CD4-positive, alpha-beta T cell (primary cell): Measurements from ENCODE around the gene THADA. TPM values are rescaled to one million over a fixed set of nuclear protein-coding genes. Genes with fewer than 3 reads are reported as not detected.

ENCODE experiments used
- ATAC-seq: fragments of 200-7000 bp; cut with Tn5 transposase; one replicate; pipeline ENCODE4 v1.10.0; 2022; ENCODE audit warnings: mild to moderate bottlenecking; ENCODE audit not compliant: poor library complexity
- CTCF ChIA-PET: fragments of 350-600 bp; sonication (Branson Sonifier 250); formaldehyde crosslinking; loops from one replicate; lab custom pipeline; 2021; ENCODE audit warnings: antibody characterized with exemption, inconsistent platforms; lab: Charles Lee
- POLR2A ChIA-PET: fragments of 350-600 bp; sonication (Branson Sonifier 250); formaldehyde crosslinking; loops from one replicate; lab custom pipeline; 2021; ENCODE audit warnings: antibody characterized with exemption, inconsistent platforms; lab: Charles Lee
- DNase-seq, 14 experiments: peaks; one replicate each; pipeline ENCODE4 v3.0.0-alpha.2; 2013 to 2020; ENCODE audit warnings: mixed read lengths in 2 of 14
- H3K27ac ChIP-seq, 2 donors: one replicate each; pipeline versions ENCODE4 v1.5.1 to v1.7.0; 2013; ENCODE audit warnings: low read length in 2 of 2, low read depth in 1 of 2, mild to moderate bottlenecking in 1 of 2
- H3K27me3 ChIP-seq, 2 experiments: 1 replicate in 1 of 2; 2 replicates in 1 of 2; pipeline versions ENCODE4 v1.6.1 to v1.7.0; 2013; ENCODE audit warnings: low read length in 2 of 2, control low read depth in 1 of 2, mild to moderate bottlenecking in 1 of 2, moderate library complexity in 1 of 2; ENCODE audit not compliant: insufficient read depth in 2 of 2, control insufficient read depth in 1 of 2
- H3K36me3 ChIP-seq: one replicate; pipeline ENCODE4 v1.6.1; 2013; ENCODE audit warnings: low read length, control low read depth; ENCODE audit not compliant: insufficient read depth
- H3K4me1 ChIP-seq: one replicate; pipeline ENCODE4 v1.6.1; 2013; ENCODE audit warnings: low read length, control low read depth; ENCODE audit not compliant: insufficient read depth
- H3K4me3 ChIP-seq: one replicate; pipeline ENCODE4 v1.5.1; 2013; ENCODE audit warnings: mild to moderate bottlenecking, low read length, moderate library complexity
- H3K9me3 ChIP-seq, 2 experiments: 1 replicate in 1 of 2; 2 replicates in 1 of 2; pipeline versions ENCODE4 v1.6.1 to v1.7.0; 2013; ENCODE audit warnings: low read length in 2 of 2, mild to moderate bottlenecking in 2 of 2, control low read depth in 1 of 2, moderate library complexity in 1 of 2; ENCODE audit not compliant: control insufficient read depth in 1 of 2, insufficient read depth in 1 of 2
- H3K27ac Mint-ChIP-seq: one replicate; pipeline ENCODE4 v1.8.0; 2020; ENCODE audit warnings: mixed read lengths
- H3K27me3 Mint-ChIP-seq: one replicate; pipeline ENCODE4 v1.8.0; 2021; ENCODE audit warnings: mixed read lengths
- H3K36me3 Mint-ChIP-seq: one replicate; pipeline ENCODE4 v1.8.0; 2021; ENCODE audit warnings: low read depth, mixed read lengths
- H3K4me1 Mint-ChIP-seq: one replicate; pipeline ENCODE4 v1.8.0; 2021; ENCODE audit warnings: low read depth, mixed read lengths
- H3K4me3 Mint-ChIP-seq: one replicate; pipeline ENCODE4 v1.8.0; 2020; ENCODE audit warnings: mild to moderate bottlenecking, mixed read lengths
- H3K9me3 Mint-ChIP-seq: one replicate; pipeline ENCODE4 v1.8.0; 2020; ENCODE audit warnings: mixed read lengths
- CTCF ChIP-seq: fragments of 200-600 bp; IDR thresholded peaks from one replicate; pipeline ENCODE4 v1.8.0; 2022; ENCODE audit warnings: antibody characterized with exemption, mild to moderate bottlenecking
- intact Hi-C, 2 experiments: fragments of 100-400 bp; cut with DNase I in 1 of 2; cut with micrococcal nuclease in 1 of 2; formaldehyde crosslinking; loops; one replicate each; pipeline versions ENCODE4 v1.15.1 to v1.9.0; 2023 to 2025; cut with DNase I, micrococcal nuclease
- total RNA-seq, 174 experiments: library from RNA in 2 of 174; stranded (reverse) in 2 of 174; gene quantifications; one replicate each; pipeline ENCODE4 v1.2.3 and lab custom pipeline; 2021 to 2026

THADA gene
- total RNA-seq, 2 experiments from 2014 or later: 29.3 to 32.9 TPM

DNA sequence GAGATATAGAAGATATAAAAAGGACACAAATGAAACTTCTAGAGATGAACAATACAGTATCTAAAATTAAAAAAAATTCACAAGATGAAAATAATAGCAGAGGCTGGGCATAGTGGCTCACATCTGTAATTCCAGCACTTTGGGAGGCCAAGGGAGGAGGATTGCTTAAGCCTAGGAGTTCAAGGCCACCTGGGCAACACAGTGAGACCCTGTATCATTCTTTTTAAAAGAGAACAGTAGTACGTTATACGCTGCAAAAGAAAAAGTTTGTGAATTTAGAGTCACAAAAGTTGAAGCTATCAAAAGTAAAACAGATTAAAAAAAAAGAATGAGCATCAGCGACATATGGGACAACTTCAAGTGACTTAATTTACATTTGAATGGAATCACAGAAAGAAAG lies 287.9 kb downstream of the THADA start:
- Mint-ChIP-seq H3K36me3 (peaks cover 56% of the 10 kb centered on the region), H3K27me3 (no peaks in the 10 kb centered on the region), H3K9me3 (no peaks in the 10 kb centered on the region), H3K4me3 (no peak overlapping the region), H3K4me1 (no peaks in the 10 kb centered on the region), H3K27ac (no peak overlapping the region)
- POLR2A ChIA-PET: no interaction called here
- intact Hi-C loops: no loop called here
- TF ChIP-seq CTCF: no peak
- DNase-seq: no peak
- Histone ChIP-seq H3K36me3 (peaks cover 8% of the 10 kb centered on the region), H3K4me3 (no peak overlapping the region), H3K9me3 (no peaks in the 10 kb centered on the region), H3K27me3 (no peaks in the 10 kb centered on the region), H3K27ac (no peak overlapping the region), H3K4me1 (no peaks in the 10 kb centered on the region)
- no peak for ATAC-seq
- CTCF ChIA-PET: no interaction called here

DNA sequence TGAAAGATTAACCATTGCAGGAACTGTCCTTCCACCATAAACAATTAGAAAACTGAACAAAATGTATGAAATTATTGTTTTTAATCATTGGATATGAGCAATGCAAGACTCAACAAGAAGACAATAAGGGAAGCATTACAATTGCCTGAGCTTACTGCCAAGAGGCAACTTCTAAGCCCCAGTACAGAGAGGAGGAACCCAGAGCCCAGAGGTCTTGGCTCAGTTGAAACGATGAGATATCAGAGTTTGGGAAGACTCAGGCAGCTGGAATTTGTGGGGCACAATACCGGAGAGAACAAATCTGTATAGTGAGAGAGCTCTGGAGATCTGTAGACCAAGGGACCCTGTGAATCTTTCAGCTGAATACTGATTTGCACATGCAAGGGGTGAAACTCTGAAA lies 288.8 kb downstream of the THADA start:
- peaks cover 52% of the 10 kb centered on the region for H3K36me3 Mint-ChIP-seq
- H3K36me3 ChIP-seq: peaks cover 8% of the 10 kb centered on the region
- no peaks in the 10 kb centered on the region for H3K27me3 ChIP-seq
- H3K4me3 ChIP-seq: no peak overlapping the region
- H3K9me3 Mint-ChIP-seq: no peaks in the 10 kb centered on the region
- H3K27ac ChIP-seq: no peak overlapping the region
- TF ChIP-seq CTCF: no peak
- no peak for DNase-seq
- H3K4me1 ChIP-seq: no peaks in the 10 kb centered on the region
- no peak for ATAC-seq
- ChIA-PET CTCF (no interaction called here), POLR2A (no interaction called here)
- no peaks in the 10 kb centered on the region for H3K27me3 Mint-ChIP-seq
- H3K9me3 ChIP-seq: no peaks in the 10 kb centered on the region
- H3K27ac Mint-ChIP-seq: no peak overlapping the region
- H3K4me3 Mint-ChIP-seq: no peak overlapping the region
- intact Hi-C loops: no loop called here
- no peaks in the 10 kb centered on the region for H3K4me1 Mint-ChIP-seq

DNA sequence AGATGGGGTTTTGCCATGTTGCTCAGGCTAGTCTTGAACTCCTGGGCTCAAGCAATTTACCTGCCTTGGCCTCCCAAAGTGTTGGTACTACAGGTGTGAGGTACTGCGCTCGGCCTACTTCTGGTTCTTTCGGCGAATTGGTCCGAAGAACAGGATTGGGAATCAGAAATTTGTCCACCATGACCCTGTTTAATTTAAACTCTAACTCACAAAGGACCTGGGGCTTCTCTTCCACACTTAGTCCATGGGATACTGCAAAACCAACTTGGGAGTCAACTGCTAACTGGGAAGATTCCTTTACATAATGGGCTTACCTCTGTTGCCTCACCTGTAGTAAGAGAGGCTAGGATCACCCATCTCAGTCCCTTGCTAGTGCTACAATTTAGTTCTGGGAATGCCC lies 289.6 kb downstream of the THADA start:
- H3K4me3 Mint-ChIP-seq: no peak overlapping the region
- H3K9me3 ChIP-seq: no peaks in the 10 kb centered on the region
- H3K4me1 ChIP-seq: no peaks in the 10 kb centered on the region
- no peak overlapping the region for H3K27ac ChIP-seq
- H3K36me3 Mint-ChIP-seq: peaks cover 45% of the 10 kb centered on the region
- H3K27me3 Mint-ChIP-seq: no peaks in the 10 kb centered on the region
- intact Hi-C loops: no loop called here
- H3K27ac Mint-ChIP-seq: no peak overlapping the region
- ATAC-seq: no peak
- H3K4me1 Mint-ChIP-seq: no peaks in the 10 kb centered on the region
- POLR2A ChIA-PET: no interaction called here
- H3K27me3 ChIP-seq: no peaks in the 10 kb centered on the region
- H3K9me3 Mint-ChIP-seq: no peaks in the 10 kb centered on the region
- CTCF ChIA-PET: no interaction called here
- no peak for DNase-seq
- H3K4me3 ChIP-seq: no peak overlapping the region
- H3K36me3 ChIP-seq: peaks cover 8% of the 10 kb centered on the region
- no peak for TF ChIP-seq CTCF
